GM06990 (cell line): Measurements from ENCODE around the gene SOCS1.
A peak's percentile ranks its signal among the peaks of the same experiment; 100 is the strongest.

Experiments used
- DNase-seq: peaks from one replicate; pipeline ENCODE4 v3.0.0-alpha.2; 2011; ENCODE audit not compliant: insufficient read length; ENCODE audit errors: extremely low read depth
- H3K27me3 ChIP-seq: replicated peaks from 2 replicates; pipeline ENCODE4 v1.6.0; 2011; ENCODE audit warnings: low read length; ENCODE audit not compliant: control insufficient read depth, insufficient read depth
- H3K36me3 ChIP-seq: 2 replicates; pipeline ENCODE4 v1.5.1; 2011; ENCODE audit warnings: low read length; ENCODE audit not compliant: control insufficient read depth, insufficient read depth
- H3K4me3 ChIP-seq: replicated peaks from 2 replicates; pipeline ENCODE4 v1.5.1; 2011; ENCODE audit warnings: low read depth, mild to moderate bottlenecking, control low read depth, low read length
- CTCF ChIP-seq: IDR thresholded peaks from 2 replicates; pipeline ENCODE4 v1.5.1; 2011; ENCODE audit warnings: low read length, control low read depth, mild to moderate bottlenecking, inconsistent platforms; ENCODE audit not compliant: insufficient read depth, poor library complexity, severe bottlenecking

The SOCS1 gene

GRCh38 chr16:11213373-11213772 is 42.6 kb downstream of the SOCS1 start:
- no peak overlapping the region for H3K4me3 ChIP-seq

GRCh38 chr16:11212798-11213196 is 43.2 kb downstream of the SOCS1 start:
- no peak overlapping the region for H3K4me3 ChIP-seq
- DNase-seq = peak; percentile 59
- no peak for TF ChIP-seq CTCF

More at GRCh38 chr16:11213373-11213772, 42.6 kb downstream of the SOCS1 start:
- Histone ChIP-seq H3K27me3 (no peaks in the 10 kb centered on the region), H3K36me3 (no peaks in the 10 kb centered on the region)
- TF ChIP-seq CTCF = no peak
- no peak for DNase-seq

GRCh38 chr16:11211977-11212797 is 43.8 kb downstream of the SOCS1 start:
- no peak for TF ChIP-seq CTCF
- no peak overlapping the region for H3K4me3 ChIP-seq
- H3K36me3 ChIP-seq = no peaks in the 10 kb centered on the region
- no peaks in the 10 kb centered on the region for H3K27me3 ChIP-seq
- no peak for DNase-seq

More at GRCh38 chr16:11212798-11213196, 43.2 kb downstream of the SOCS1 start:
- Histone ChIP-seq H3K36me3 (no peaks in the 10 kb centered on the region), H3K27me3 (no peaks in the 10 kb centered on the region)

GRCh38 chr16:11211061-11211976 is 44.7 kb downstream of the SOCS1 start:
- H3K36me3 ChIP-seq = no peaks in the 10 kb centered on the region
- H3K27me3 ChIP-seq = no peaks in the 10 kb centered on the region
- H3K4me3 ChIP-seq = no peak overlapping the region
- no peak for TF ChIP-seq CTCF
- DNase-seq = no peak

GRCh38 chr16:11210260-11210659 is 45.7 kb downstream of the SOCS1 start:
- TF ChIP-seq CTCF = no peak
- Histone ChIP-seq H3K36me3 (no peaks in the 10 kb centered on the region), H3K4me3 (no peak overlapping the region), H3K27me3 (no peaks in the 10 kb centered on the region)
- no peak for DNase-seq
